H1 (cell line): ENCODE results near the gene ABCC6. TPM values are rescaled to one million over a fixed set of nuclear protein-coding genes. Genes with fewer than 3 reads are reported as not detected.

Experiments
- ASH2L ChIP-seq: fragments of 200-600, 300-600 bp; sonication (generic); IDR thresholded peaks from one replicate; pipeline ENCODE4 v1.7.1; 2017; ENCODE audit warnings: low read length
- CBX5 ChIP-seq: fragments of 300-800, 300-1000 bp; sonication (generic); IDR thresholded peaks from 2 replicates; pipeline ENCODE4 v1.7.1; 2016; ENCODE audit warnings: antibody characterized with exemption, low read length, low read depth
- EP300 ChIP-seq, 2 experiments: IDR thresholded peaks; 1 replicate in 1 of 2; 2 replicates in 1 of 2; pipeline ENCODE4 v1.6.1; 2011 to 2012; ENCODE audit warnings: low read depth in 2 of 2, low read length in 2 of 2, mild to moderate bottlenecking in 2 of 2, borderline replicate concordance in 1 of 2, inconsistent platforms in 1 of 2, moderate library complexity in 1 of 2
- TAF7 ChIP-seq: optimal IDR thresholded peaks from 2 replicates; pipeline ENCODE3; 2011; ENCODE audit warnings: low read depth, mild to moderate bottlenecking, inconsistent platforms, low read length, moderate library complexity, borderline replicate concordance
- YY1 ChIP-seq: IDR thresholded peaks from 2 replicates; pipeline ENCODE4 v1.6.1; 2011; ENCODE audit warnings: low read depth, mild to moderate bottlenecking, low read length
- polyA plus RNA-seq, 7 experiments: library from polyadenylated mRNA; depleted of rRNA in 3 of 7; stranded (reverse) in 5 of 7; unstranded in 2 of 7; fragments of >200 nt in 5 of 7; fragments of 200-250 nt in 2 of 7; gene quantifications; 1 replicate in 5 of 7; 2 replicates in 1 of 7; 4 replicates in 1 of 7; pipeline versions ENCODE4 v1.2.1 to v1.2.3, GENCODE V29; 2011 to 2013; ENCODE audit warnings: missing spikeins in 2 of 7, mixed read lengths in 2 of 7
- total RNA-seq: library from RNA; stranded (reverse); fragmentation: NEBNext Ultra II Directional; extraction: Animal tissue kit (Norgen Biotek cat#: 25700); gene quantifications from 2 replicates; pipeline ENCODE4 v1.2.1, GENCODE V29; 2021

The ABCC6 gene
- total and polyA plus RNA-seq, 2 of the 8 experiments (the other 6 are each of a cell fraction or from before 2014, with no cell fraction given): 1.6 to 1.8 TPM

DNA sequence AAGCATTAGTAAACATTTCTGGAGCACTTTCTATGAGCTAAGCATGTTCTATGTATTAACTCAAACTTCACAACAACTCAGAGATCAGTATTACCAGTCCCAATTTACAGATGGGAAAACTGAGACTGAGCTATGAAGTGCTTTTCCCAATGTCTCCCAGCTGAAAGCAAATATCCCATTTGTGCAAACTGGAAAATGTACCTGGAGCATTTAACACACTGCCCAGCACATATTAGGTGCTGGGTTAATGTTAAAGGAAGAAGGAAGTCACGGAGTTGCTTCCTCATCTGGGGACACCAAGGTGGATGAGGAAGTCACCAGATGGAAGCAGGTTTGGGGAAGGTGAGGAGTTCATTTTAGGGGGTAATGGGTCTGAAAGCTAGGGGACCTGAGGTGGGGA lies 66.1 kb downstream of the ABCC6 start (continued):
- TF ChIP-seq YY1: no peak
- no peak for TF ChIP-seq CBX5
- TF ChIP-seq ASH2L: no peak
- no peak for TF ChIP-seq TAF7
- TF ChIP-seq EP300 (IDR thresholded peaks at IDR 0.05; ENCODE audit: borderline replicate concordance in 1 of 2, low read depth in 2 of 2, low read length in 2 of 2): no peak
